HG03108 (cell line): ENCODE measurements around the gene PGAP3.

Source experiments
- ATAC-seq: cut with Tn5 transposase; IDR thresholded peaks from one replicate; pipeline ENCODE4 v1.9.1; 2021; ENCODE audit warnings: moderate library complexity; ENCODE audit not compliant: unreplicated experiment

The PGAP3 gene

DNA sequence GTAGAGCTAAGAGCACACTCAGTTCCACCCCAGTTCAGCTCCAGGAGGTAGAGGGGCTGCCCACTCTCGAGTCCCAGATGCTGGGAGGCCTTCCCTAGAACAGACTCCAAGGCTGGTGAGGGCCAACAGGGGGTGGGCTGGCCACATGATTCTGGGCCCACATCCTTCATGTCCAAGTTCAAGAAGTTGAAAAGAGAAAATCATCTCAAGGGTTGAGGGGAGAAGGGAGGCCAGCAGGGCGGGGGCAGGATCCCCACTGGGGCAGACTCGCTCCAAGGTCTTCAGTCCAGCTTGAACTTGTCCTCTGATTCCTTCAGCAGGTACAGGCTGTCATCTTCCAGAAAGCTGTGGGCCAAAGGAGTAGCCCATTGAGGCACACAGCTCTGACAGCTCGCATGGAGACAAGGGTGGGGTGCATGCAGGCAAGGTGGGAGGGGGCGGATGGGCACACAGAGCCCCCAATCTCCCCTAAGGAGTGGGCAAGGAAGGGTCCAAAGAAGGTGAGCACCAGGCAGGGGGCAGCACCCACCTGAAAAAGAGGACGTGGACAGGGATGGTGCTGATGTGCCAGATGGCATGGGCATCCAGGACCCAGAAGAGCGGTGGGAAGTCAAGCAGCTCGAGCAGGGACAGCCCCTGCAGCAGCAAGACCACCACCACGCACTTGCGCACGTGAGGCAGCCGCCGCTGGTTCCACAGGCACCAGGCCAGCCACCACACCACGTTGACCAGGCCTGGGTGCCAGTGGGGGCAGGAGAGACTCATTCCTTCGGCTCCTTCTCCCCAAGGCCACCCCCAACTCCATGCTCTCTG lies 15.1 kb downstream of the PGAP3 start:
- ATAC-seq: no peak

- no peak for ATAC-seq
Measured at GRCh38 chr17:39671651-39672521, 16.0 kb downstream of the PGAP3 start.

DNA sequence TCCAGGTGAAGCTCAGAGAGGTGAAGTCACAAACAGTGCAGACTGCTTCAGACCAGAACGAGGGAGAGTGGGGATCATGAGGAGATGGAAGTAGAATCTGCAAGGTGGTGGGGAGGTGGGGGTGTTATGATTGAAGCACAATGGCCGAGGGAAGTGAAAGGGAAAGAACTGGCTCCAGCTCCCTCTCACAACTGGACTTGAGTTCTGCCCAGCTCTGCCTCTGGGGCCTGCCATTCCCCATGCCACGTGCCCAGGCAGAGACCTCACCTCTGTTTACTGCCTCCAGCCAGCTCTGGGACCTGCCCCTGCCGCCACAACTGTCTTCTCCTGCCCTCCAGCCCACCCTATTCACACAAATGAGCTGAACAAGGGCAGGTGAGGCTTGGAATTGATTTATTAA lies 17.1 kb downstream of the PGAP3 start:
- no peak for ATAC-seq

DNA sequence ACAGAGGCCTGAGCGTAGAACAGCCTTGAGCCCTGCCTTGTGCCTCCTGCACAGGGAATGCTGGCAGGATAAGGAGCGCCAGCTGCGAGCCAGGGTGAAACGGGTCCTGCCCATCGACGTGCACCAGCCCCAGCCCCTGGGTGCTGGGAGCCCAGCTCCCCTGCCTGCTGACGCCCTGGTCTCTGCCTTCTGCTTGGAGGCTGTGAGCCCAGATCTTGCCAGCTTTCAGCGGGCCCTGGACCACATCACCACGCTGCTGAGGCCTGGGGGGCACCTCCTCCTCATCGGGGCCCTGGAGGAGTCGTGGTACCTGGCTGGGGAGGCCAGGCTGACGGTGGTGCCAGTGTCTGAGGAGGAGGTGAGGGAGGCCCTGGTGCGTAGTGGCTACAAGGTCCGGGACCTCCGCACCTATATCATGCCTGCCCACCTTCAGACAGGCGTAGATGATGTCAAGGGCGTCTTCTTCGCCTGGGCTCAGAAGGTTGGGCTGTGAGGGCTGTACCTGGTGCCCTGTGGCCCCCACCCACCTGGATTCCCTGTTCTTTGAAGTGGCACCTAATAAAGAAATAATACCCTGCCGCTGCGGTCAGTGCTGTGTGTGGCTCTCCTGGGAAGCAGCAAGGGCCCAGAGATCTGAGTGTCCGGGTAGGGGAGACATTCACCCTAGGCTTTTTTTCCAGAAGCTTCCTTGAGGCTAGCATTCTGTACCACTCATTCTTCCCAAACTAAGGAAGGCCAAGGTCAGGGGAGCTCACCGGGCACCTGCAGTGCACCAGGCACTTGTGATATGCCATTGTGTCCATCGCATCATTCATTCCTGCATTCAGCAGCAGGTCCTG lies 17.7 kb downstream of the PGAP3 start:
- ATAC-seq: no peak

GRCh38 chr17:39667945-39668924 lies 19.6 kb downstream of the PGAP3 start, which contains the start of gene PNMT:
PNMT (plus strand) TSS chr17:39668453; CDS start chr17:39668476, 23 bp downstream.
- no peak for ATAC-seq

GRCh38 chr17:39667262-39667944 lies 20.5 kb downstream of the PGAP3 start:
- ATAC-seq: no peak

DNA sequence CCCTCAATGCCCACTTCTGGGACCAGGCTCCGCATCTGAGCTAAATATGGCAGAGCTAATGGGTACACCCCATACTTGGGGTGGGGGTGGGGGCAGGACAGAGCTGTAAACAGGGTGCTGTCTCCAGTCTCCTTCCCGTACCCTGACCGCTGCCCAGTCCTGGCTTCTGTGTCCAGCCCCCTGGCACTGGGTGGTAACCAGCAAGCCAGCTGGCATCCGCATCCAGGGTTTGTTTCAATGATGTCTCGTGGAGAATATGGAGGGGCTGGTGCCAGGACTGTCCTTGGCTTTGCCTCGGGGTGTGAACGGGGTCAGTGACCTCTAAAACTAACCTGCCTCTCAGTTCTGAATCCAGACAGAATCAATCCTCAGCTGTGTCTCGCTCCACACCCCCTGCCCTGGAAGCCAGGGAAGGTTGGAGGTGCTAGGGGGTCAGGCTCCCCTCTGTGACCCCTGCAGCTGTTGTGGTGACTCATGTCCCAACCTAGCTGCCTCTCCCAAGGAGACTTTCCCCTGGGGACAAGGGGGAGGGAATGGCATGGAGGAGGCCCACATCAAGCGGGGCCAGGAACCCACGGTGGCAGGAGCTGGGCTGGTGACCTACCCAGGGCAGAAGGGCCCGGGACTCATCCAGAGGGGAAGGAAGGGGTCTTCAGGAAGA lies 21.1 kb downstream of the PGAP3 start:
- no peak for ATAC-seq

- ATAC-seq: no peak
Measured at GRCh38 chr17:39666231-39666600, 21.6 kb downstream of the PGAP3 start.

DNA sequence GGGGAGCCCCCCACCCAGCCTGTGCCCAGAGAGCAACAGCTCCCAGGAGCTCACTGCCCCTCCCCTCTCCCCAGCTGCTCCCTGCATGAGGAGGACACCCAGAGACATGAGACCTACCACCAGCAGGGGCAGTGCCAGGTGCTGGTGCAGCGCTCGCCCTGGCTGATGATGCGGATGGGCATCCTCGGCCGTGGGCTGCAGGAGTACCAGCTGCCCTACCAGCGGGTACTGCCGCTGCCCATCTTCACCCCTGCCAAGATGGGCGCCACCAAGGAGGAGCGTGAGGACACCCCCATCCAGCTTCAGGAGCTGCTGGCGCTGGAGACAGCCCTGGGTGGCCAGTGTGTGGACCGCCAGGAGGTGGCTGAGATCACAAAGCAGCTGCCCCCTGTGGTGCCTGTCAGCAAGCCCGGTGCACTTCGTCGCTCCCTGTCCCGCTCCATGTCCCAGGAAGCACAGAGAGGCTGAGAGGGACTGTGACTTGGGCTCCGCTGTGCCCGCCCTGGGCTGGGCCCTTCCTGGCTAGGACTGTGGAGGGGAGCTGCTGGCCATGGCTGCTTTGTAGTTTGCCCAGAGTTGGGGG lies 22.1 kb downstream of the PGAP3 start:
- no peak for ATAC-seq

DNA sequence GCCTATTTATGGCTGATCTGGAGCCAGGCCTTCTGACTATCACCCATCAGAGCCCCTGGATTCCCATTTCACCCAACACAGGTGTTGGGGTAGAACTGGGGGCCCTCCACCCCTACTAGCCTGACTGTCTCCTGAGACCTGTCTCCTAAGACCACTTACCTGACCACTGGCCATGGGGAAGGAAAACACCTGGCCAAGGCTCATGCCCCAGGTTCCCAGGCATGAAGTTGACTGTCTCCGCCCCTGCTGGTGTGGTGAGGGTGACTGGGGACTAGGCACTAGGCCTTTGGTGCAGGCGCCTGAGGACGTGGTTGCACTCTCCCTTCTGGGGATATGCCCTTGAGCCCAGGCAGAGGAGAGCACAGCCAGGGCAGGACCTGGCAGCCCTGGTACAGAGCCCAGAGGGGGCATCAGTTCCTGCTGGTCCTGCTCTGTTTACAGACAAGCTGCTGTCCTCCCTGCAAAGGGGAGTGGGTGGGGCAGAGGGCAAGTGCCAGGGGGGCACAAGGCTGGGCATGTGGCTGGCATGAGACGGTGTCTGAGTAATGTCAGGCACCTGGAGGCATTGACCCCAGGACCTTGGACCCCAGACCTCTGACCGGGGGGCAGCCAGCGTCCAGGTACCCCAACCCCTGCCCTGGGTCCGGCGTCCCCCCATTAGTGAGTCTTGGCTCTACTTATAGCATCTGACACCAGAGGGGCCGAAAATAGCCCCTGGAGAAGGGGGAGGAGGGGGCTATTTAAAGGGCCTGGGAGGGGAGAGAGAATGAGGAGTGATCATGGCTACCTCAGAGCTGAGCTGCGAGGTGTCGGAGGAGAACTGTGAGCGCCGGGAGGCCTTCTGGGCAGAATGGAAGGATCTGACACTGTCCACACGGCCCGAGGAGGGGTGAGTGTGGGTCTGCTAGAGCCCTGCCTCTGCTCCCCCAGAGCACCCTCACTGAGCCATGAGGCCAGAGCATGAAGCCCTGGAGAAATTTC lies 23.0 kb downstream of the PGAP3 start, which contains the start of gene TCAP:
TSS of gene TCAP (plus strand) at position 769 of the 981 bp plus-strand sequence. CDS start at position 780, 11 bp downstream.
- ATAC-seq: no peak

DNA sequence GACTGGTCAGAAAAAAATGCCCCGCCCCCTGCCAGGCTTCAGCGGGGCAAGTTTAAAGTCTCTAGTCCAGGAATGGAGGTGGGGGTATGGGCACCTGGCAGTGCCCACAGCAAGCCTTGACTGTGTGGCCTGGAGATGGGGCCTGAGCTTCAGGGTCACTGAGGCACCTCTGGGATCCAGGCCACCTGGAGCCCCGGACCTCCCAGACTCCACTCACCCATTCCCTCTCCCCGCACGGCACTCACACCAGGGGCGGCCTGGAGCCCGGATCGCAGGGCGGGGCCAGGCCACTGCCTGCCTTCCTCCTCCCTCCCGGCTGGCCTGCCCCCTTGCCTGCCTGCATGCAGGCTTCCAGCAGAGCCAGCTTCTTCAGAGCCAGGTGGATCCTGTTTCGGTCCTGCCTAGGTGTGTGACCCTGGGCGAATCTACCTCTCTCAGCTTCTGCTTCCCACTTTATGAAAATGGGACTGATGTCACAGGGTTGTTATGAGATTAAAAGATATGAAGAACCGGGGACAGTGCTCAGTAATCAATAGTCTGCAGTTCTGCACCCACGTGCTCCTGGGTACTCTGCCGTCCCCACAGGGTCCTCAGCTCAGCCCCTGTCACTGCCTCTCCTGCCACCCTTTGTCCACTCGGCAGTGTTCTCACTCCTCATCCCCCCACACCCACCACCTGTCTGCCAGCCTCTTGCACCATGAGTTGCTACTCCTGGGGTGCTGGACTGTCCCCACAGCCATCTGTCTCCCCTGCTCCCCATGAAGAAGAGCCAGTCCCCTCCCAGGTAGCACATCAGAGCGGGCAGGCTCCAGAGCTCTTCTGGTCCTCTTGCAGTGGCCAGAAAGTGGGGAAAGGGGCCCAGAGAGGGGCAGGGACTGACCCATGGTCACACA lies 23.9 kb downstream of the PGAP3 start:
- no peak for ATAC-seq

- no peak for ATAC-seq
Measured at GRCh38 chr17:39663340-39663687, 24.5 kb downstream of the PGAP3 start.

- no peak for ATAC-seq
Measured at GRCh38 chr17:39662551-39663339, 25.1 kb downstream of the PGAP3 start.

GRCh38 chr17:39661744-39662541 lies 25.9 kb downstream of the PGAP3 start:
- no peak for ATAC-seq
